AG04449 (cell line): Measurements from ENCODE around the gene CAPN5.

ENCODE experiments used
- CTCF ChIA-PET: fragments of 350-600 bp; formaldehyde crosslinking; extraction: SDS; loops from one replicate; lab custom pipeline; 2021; ENCODE audit warnings: antibody characterized with exemption; lab: Yijun Ruan, JAX
- POLR2A ChIA-PET: fragments of 400-600, 350-600 bp; formaldehyde crosslinking; extraction: SDS; loops from one replicate; lab custom pipeline; 2020; ENCODE audit warnings: antibody characterized with exemption, inconsistent platforms; lab: Yijun Ruan, JAX
- DNase-seq: peaks from one replicate; pipeline ENCODE4 v3.0.0-alpha.2; 2010; ENCODE audit warnings: low read depth, low spot score
- H3K4me3 ChIP-seq: 2 replicates; pipeline ENCODE4 v1.5.1; 2011; ENCODE audit warnings: low read depth, mild to moderate bottlenecking, control low read depth, low read length
- TF ChIP-seq, protein P1 (sequence below): IDR thresholded peaks from one replicate; pipeline ENCODE4 v1.5.1; 2011; ENCODE audit warnings: mild to moderate bottlenecking, moderate library complexity, low read length, control low read depth, inconsistent platforms; ENCODE audit not compliant: insufficient read depth; ENCODE audit errors: missing control alignments

CAPN5 gene

DNA sequence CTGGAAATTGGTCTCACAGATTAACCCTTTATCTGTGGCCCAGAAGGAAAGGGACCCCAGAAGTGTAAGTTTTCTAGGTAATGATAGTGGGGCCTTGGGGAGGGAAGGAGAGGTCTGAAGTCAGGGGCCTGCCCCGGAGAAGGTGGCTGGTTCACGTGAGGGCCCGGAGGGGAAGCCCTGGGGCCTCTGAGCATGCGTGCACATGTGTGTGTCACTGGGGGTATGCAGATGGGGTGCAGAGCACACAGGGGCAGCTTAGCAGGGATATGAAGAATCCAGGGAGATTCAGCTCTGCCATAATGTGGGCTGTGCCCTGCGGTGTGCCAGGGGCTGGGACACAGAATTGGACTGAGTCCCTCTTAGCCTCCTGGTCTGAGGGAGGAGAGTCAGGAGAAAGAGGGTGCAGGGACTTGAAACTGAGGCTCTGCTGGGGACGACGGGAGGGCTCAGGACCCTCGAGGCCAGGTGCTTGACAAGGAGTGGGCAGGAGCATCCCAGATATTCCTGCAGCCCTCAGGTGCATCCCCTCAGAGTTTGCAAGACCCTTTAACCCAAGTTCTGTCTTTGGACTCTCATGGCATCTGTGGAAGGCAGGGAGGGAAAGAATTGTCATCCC, 76.7 kb downstream of the CAPN5 start:
- TF ChIP-seq, protein P1, sequence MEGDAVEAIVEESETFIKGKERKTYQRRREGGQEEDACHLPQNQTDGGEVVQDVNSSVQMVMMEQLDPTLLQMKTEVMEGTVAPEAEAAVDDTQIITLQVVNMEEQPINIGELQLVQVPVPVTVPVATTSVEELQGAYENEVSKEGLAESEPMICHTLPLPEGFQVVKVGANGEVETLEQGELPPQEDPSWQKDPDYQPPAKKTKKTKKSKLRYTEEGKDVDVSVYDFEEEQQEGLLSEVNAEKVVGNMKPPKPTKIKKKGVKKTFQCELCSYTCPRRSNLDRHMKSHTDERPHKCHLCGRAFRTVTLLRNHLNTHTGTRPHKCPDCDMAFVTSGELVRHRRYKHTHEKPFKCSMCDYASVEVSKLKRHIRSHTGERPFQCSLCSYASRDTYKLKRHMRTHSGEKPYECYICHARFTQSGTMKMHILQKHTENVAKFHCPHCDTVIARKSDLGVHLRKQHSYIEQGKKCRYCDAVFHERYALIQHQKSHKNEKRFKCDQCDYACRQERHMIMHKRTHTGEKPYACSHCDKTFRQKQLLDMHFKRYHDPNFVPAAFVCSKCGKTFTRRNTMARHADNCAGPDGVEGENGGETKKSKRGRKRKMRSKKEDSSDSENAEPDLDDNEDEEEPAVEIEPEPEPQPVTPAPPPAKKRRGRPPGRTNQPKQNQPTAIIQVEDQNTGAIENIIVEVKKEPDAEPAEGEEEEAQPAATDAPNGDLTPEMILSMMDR = no peak
- H3K4me3 ChIP-seq = no peak overlapping the region
- POLR2A ChIA-PET = no interaction called here
- CTCF ChIA-PET = interaction anchor here (1.1 to 5.4 kb wide), 2 partner anchors 16 to 405 kb away, joined by 4 to 41 read pairs; partner anchors contain the start of gene MYO7A
- no peak for DNase-seq

DNA sequence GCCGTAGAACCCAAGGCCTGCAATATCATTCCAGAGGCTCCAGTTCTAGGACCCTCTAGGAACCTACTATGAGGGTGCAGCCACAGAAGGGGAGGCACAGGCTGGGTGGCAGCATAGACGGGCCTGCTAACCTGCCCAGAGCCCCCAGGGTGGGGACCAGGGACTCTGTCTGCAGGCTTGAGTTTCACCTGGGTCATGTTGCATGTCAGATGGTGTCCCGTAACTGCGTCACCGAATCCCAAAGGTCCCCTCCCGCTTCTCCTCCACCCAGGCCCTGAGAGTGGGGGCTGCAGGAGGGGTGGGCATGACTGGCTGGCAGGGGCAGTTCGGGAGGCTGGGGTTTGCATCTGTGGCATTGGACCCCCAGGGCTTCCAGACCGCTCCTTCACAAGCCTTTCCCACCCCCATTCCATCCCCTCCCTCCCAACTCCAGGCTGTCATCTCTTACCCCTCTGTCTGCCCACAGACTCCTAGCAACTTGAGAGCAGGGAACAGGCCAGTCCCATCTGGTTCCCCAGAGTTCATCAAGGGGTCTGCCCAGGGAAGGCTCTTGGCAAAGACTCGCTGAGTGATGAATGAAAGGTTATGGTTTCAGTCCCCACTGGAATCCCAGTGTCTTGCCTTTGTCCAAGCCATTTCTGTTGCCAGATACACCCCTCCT, 77.6 kb downstream of the CAPN5 start:
- ChIA-PET CTCF (interaction anchor here (0.7 to 5.4 kb wide), 2 partner anchors 17 to 99 kb away, joined by 3 to 41 read pairs; partner anchors contain the start of gene MYO7A), POLR2A (no interaction called here)
- TF ChIP-seq, protein P1 = no peak
- DNase-seq = no peak
- H3K4me3 ChIP-seq = no peak overlapping the region

DNA sequence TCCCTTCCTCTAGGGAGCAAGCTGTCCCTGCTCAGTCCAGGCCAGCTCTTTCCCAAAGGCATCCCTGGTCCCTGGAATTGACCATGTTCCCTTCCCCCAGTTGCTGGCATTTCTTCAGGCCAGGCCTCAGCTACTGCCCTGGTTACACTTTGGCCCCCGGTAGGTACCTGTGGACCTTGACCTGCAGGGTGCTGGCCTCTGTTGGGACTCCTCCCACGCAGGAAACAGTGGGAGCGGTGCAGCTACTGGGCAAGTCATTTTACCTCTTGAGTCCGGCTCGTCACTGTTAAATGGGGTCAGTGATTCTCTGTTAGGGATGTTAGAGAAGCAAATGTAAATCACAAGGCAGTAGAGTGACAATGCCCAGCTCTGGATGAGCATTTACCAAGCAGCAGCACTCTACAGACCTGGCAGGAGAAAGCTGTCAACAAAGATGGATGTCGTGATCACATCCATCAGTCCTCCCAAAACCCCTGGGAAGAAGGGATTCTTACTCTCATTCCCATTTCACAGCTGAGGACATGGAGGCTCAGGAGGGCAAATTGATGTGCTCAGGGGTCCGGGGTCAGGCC, 78.2 kb downstream of the CAPN5 start:
- no peak overlapping the region for H3K4me3 ChIP-seq
- no peak for DNase-seq
- POLR2A ChIA-PET = no interaction called here
- CTCF ChIA-PET = interaction anchor here (0.7 to 5.4 kb wide), 3 partner anchors 17 to 100 kb away, joined by 3 to 41 read pairs (median 9); partner anchors contain the start of gene MYO7A
- TF ChIP-seq, protein P1 = no peak

DNA sequence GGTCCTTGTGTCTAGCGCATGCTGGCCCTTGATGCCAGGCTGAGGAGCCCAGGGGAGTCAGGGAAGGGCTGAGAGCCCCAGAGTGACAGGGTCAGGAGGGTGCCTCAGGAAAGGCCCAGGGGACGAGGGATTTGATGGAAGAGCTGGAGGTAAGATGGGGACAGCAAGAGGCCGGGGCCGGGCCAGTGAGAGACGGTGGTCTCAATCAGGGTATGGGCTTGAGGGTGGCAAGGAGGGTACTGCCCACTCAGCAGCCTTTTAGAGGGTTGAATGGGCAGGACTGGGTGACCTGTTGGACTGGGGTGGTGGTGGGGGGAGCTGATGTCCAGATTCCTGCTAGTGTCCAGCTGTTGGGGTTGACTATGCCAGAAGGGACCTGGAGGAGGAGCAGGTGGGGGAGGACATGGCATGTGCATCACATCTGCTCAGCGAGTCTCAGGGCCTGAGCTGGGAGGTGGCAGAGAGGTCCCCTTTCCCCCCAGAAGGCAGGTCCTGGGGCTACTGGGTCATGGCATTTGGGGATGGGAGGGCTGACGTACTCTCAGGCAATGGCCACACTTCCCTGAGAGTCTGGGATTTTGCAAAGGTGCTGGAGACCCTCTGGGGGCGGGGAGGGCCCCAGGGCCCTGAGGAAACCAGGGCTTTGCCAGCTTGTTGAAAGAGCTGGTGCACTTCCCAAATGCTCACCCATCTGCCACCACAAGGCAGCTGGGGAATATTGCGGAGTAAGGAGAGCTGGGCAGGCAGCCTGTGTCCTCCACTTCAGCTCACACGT, 79.7 kb downstream of the CAPN5 start:
- no peak overlapping the region for H3K4me3 ChIP-seq
- POLR2A ChIA-PET = interaction anchor here (0.7 kb wide), 1 partner anchor 403 kb away, joined by 3 read pairs; no protein-coding TSS in a partner anchor
- CTCF ChIA-PET = interaction anchor here (0.9 to 5.4 kb wide), 4 partner anchors 11 to 401 kb away, joined by 4 to 41 read pairs (median 6); partner anchors contain the start of gene MYO7A
- TF ChIP-seq, protein P1 = no peak
- no peak for DNase-seq

DNA sequence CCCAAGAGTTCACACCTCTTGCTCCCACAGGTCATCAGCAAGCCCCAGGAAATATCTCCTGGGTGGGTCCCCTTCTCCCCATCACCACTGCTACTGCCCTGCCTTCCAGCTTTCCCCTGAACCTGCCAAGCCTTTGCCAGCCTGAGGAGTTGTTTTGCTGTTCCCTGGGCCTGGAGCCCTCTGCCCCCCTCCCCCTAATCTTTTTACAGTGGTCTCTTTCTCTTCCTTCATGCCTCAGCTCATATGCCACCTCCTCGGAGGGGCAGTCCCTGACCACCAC, 80.2 kb downstream of the CAPN5 start:
- H3K4me3 ChIP-seq = no peak overlapping the region
- no peak for DNase-seq
- CTCF ChIA-PET = interaction anchor here (0.9 to 5.4 kb wide), 4 partner anchors 11 to 401 kb away, joined by 4 to 41 read pairs (median 6); partner anchors contain the start of gene MYO7A
- POLR2A ChIA-PET = interaction anchor here (0.7 kb wide), 1 partner anchor 402 kb away, joined by 3 read pairs; no protein-coding TSS in a partner anchor
- TF ChIP-seq, protein P1 = no peak
